HG03442 (cell line): ENCODE measurements around the gene CRTAP.
"Not testable (repeated sequence)": the region's sequence is repeated elsewhere in the genome, so short reads cannot be mapped to it uniquely, and the experiment has no call there.

ENCODE experiments used
- ATAC-seq: cut with Tn5 transposase; IDR thresholded peaks from one replicate; pipeline ENCODE4 v1.9.1; 2021; ENCODE audit warnings: mild to moderate bottlenecking, moderate library complexity; ENCODE audit not compliant: unreplicated experiment

The CRTAP gene

GRCh38 chr3:33139006-33139623 is 25.3 kb downstream of the CRTAP start:
- peak; percentile 46 for ATAC-seq

- ATAC-seq = no peak
Measured at GRCh38 chr3:33139996-33140395, 26.2 kb downstream of the CRTAP start.

- ATAC-seq = no peak
Measured at GRCh38 chr3:33141006-33141405, 27.2 kb downstream of the CRTAP start.

GRCh38 chr3:33144433-33144832 is 30.6 kb downstream of the CRTAP start:
- no peak for ATAC-seq

- ATAC-seq = no peak
Measured at GRCh38 chr3:33145221-33145900, 31.5 kb downstream of the CRTAP start.

GRCh38 chr3:33145901-33146580 is 32.2 kb downstream of the CRTAP start:
- ATAC-seq = no peak

- no peak for ATAC-seq
Measured at GRCh38 chr3:33146791-33147445, 33.1 kb downstream of the CRTAP start.

- no peak for ATAC-seq
Measured at GRCh38 chr3:33149342-33149741, 35.5 kb downstream of the CRTAP start.

- ATAC-seq = no peak
Measured at GRCh38 chr3:33152363-33153360, 38.8 kb downstream of the CRTAP start.

- ATAC-seq = no peak
Measured at GRCh38 chr3:33153782-33154181, 40.0 kb downstream of the CRTAP start.

GRCh38 chr3:33155301-33155700 is 41.5 kb downstream of the CRTAP start:
- ATAC-seq = no peak

GRCh38 chr3:33159234-33159633 is 45.4 kb downstream of the CRTAP start:
- no peak for ATAC-seq

GRCh38 chr3:33159981-33160380 is 46.2 kb downstream of the CRTAP start:
- no peak for ATAC-seq

GRCh38 chr3:33162621-33163020 is 48.8 kb downstream of the CRTAP start:
- not testable (repeated sequence) for ATAC-seq

GRCh38 chr3:33165372-33165771 is 51.6 kb downstream of the CRTAP start:
- ATAC-seq = no peak

- no peak for ATAC-seq
Measured at GRCh38 chr3:33166095-33166494, 52.3 kb downstream of the CRTAP start.

GRCh38 chr3:33167284-33167683 is 53.5 kb downstream of the CRTAP start:
- ATAC-seq = no peak

GRCh38 chr3:33167716-33168336 is 54.0 kb downstream of the CRTAP start:
- no peak for ATAC-seq

- no peak for ATAC-seq
Measured at GRCh38 chr3:33170531-33170930, 56.7 kb downstream of the CRTAP start.

- no peak for ATAC-seq
Measured at GRCh38 chr3:33171580-33171979, 57.8 kb downstream of the CRTAP start.
